ENCODE results near the gene ZFYVE9. TPM values are rescaled to one million over a fixed set of nuclear protein-coding genes. Genes with fewer than 3 reads are reported as not detected.

ZFYVE9 gene
- total RNA-seq, 4 donors from 2014 or later = 22.8 to 37.0 (median 28.2) TPM

DNA sequence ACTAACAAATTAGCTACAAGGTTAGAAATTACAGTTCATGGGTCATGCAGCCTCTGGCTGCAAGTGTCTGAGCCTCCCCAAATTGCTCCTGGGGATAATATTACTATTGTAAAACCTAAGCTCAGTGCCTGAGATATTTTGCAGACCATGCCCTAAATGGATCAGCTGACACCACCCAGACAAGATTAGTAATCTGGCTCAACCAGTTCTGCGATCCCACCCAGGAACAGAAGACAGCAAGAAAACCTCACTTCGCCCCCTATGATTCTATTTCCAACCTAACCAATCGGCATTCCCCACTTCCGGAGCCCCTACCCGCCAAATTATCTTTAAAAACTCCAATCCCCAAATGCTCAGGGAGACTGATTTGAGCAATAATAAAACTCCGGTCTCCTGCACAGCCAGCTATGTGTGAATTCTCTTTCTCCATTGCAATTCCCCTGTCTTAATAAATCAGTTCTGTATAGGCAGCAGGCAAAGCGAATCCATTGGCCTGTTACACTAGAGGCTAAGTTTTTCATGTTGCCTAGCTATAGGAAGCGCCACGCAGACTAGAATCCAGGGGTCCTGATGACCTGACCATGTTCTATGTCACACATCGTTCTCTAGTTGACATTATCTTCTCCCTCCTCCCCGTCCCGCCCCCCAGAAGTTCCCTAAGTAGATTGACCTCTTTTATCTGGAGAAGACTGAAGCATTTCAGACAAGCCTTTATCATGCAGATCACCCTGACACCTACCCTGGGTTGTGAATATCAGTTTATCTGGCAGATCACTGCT, 22.4 kb upstream of the ZFYVE9 start:
- H3K9me3 ChIP-seq = no peaks in the 10 kb centered on the region
- no peak overlapping the region for H3K27ac ChIP-seq
- DNase-seq = no peak
- H3K4me1 ChIP-seq = no peaks in the 10 kb centered on the region
- in situ Hi-C loops (cut with MboI; ENCODE audit: low pct_ligation_motif_present in 1 of 4, low pct_unique_long_range_greater_than_20kb in 1 of 4, low sequenced_read_pairs in 3 of 4) = no loop called here
- no peak overlapping the region for H3K4me3 ChIP-seq
- H3K27me3 ChIP-seq = no peaks in the 10 kb centered on the region
- TF ChIP-seq EP300 (IDR thresholded peaks at IDR 0.05; ENCODE audit: low read depth) (no peak), POLR2AphosphoS5 (IDR thresholded peaks at IDR 0.05) (no peak), CTCF (IDR thresholded peaks at IDR 0.05) (no peak), POLR2A (IDR thresholded peaks at IDR 0.05) (no peak)
- intact Hi-C loops (cut with DNase I; ENCODE audit: low total_unique reads) = no loop called here
- H3K36me3 ChIP-seq = no peaks in the 10 kb centered on the region
- WGBS, 2 donors (ENCODE audit: low coverage in 1 of 2) = 73 to 93% methylated on average over 6 to 12 of the region's 12 CpGs

GRCh38 chr1:52122384-52122783, 19.5 kb upstream of the ZFYVE9 start:
- in situ Hi-C loops (cut with MboI; ENCODE audit: low pct_ligation_motif_present in 1 of 4, low pct_unique_long_range_greater_than_20kb in 1 of 4, low sequenced_read_pairs in 3 of 4) (no loop called here), intact Hi-C loops (cut with DNase I; ENCODE audit: low total_unique reads) (no loop called here)
- no peaks in the 10 kb centered on the region for H3K27me3 ChIP-seq
- 32 to 55% methylated on average over 2 of the region's 2 CpGs for WGBS, 2 donors (ENCODE audit: low coverage in 1 of 2)
- H3K4me1 ChIP-seq = no peaks in the 10 kb centered on the region
- no peak overlapping the region for H3K27ac ChIP-seq
- no peak overlapping the region for H3K4me3 ChIP-seq
- H3K36me3 ChIP-seq = no peaks in the 10 kb centered on the region
- no peak for DNase-seq
- no peaks in the 10 kb centered on the region for H3K9me3 ChIP-seq
- TF ChIP-seq POLR2AphosphoS5 (IDR thresholded peaks at IDR 0.05) (no peak), POLR2A (IDR thresholded peaks at IDR 0.05) (no peak), CTCF (IDR thresholded peaks at IDR 0.05) (no peak), EP300 (IDR thresholded peaks at IDR 0.05; ENCODE audit: low read depth) (no peak)

DNA sequence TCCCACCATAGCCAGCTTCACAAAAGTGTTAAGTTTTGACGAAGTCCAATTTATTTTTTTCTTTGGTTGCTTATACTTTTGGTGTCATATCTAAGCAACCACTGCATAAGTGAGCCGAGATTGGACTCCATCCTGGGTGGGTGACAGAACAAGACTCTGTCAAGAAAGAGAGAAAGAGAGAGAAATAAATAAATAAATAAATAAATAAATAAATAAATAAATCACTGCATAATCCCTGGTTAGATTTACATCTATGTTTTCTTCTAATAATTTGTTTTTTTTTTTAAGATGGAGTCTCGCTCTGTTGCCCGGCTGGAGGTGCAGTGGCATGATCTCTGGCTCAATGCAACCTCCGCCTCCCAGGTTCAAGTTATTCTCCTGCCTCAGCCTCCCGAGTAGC, 18.3 kb upstream of the ZFYVE9 start:
- Histone ChIP-seq H3K27ac (no peak overlapping the region), H3K4me1 (no peaks in the 10 kb centered on the region), H3K9me3 (no peaks in the 10 kb centered on the region), H3K4me3 (no peak overlapping the region), H3K36me3 (no peaks in the 10 kb centered on the region), H3K27me3 (no peaks in the 10 kb centered on the region)
- WGBS, 2 donors (ENCODE audit: low coverage in 1 of 2) = 86 to 89% methylated on average over 6 of the region's 6 CpGs
- intact Hi-C loops (cut with DNase I; ENCODE audit: low total_unique reads) (no loop called here), in situ Hi-C loops (cut with MboI; ENCODE audit: low pct_ligation_motif_present in 1 of 4, low pct_unique_long_range_greater_than_20kb in 1 of 4, low sequenced_read_pairs in 3 of 4) (no loop called here)
- no peak for TF ChIP-seq POLR2AphosphoS5 (IDR thresholded peaks at IDR 0.05)
- no peak for TF ChIP-seq CTCF (IDR thresholded peaks at IDR 0.05)
- TF ChIP-seq EP300 (IDR thresholded peaks at IDR 0.05; ENCODE audit: low read depth) = no peak
- no peak for TF ChIP-seq POLR2A (IDR thresholded peaks at IDR 0.05)
- no peak for DNase-seq

GRCh38 chr1:52125736-52126359, 16.0 kb upstream of the ZFYVE9 start:
- no peak for DNase-seq
- no peaks in the 10 kb centered on the region for H3K9me3 ChIP-seq
- H3K4me3 ChIP-seq = no peak overlapping the region
- H3K36me3 ChIP-seq = no peaks in the 10 kb centered on the region
- no peak overlapping the region for H3K27ac ChIP-seq
- H3K4me1 ChIP-seq = no peaks in the 10 kb centered on the region
- H3K27me3 ChIP-seq = no peaks in the 10 kb centered on the region
- no peak for TF ChIP-seq POLR2AphosphoS5 (IDR thresholded peaks at IDR 0.05)
- TF ChIP-seq CTCF (IDR thresholded peaks at IDR 0.05) = no peak
- no peak for TF ChIP-seq EP300 (IDR thresholded peaks at IDR 0.05; ENCODE audit: low read depth)
- no peak for TF ChIP-seq POLR2A (IDR thresholded peaks at IDR 0.05)
- intact Hi-C loops (cut with DNase I; ENCODE audit: low total_unique reads) = loop anchor here (5.0 kb wide), 1 partner anchor 171 kb away; no protein-coding TSS in a partner anchor
- in situ Hi-C loops (cut with MboI; ENCODE audit: low pct_ligation_motif_present in 1 of 4, low pct_unique_long_range_greater_than_20kb in 1 of 4, low sequenced_read_pairs in 3 of 4) = loop anchor here (5.0 to 25.0 kb wide), 3 partner anchors 161 to 561 kb away; partner anchors contain the start of gene COA7 (in 4 of the 4)

Data from transverse colon (tissue), 4 donors.